Skin epidermis (tissue), 12 donors: Measurements from ENCODE around the gene TBX21.

Source experiments
- H3K27ac ChIP-seq, 21 experiments: fragments of 200-600 bp; sonication (generic) in 11 of 21; one replicate each; pipeline ENCODE4 v1.5.0; 2020; ENCODE audit warnings: mild to moderate bottlenecking in 3 of 21, inconsistent platforms in 2 of 21, moderate library complexity in 2 of 21
- H3K4me3 ChIP-seq, 7 experiments: fragments of 200-600 bp; sonication (generic) in 2 of 7; one replicate each; pipeline ENCODE4 v1.5.0; 2020; ENCODE audit warnings: inconsistent platforms in 2 of 7, mild to moderate bottlenecking in 2 of 7, moderate library complexity in 1 of 7

Gene TBX21

GRCh38 chr17:47708864-47709541 is 24.0 kb upstream of the TBX21 start:
- Histone ChIP-seq H3K4me3 (peak overlapping the region in 1 of 7 experiments; percentile 19), H3K27ac (no peak overlapping the region)

GRCh38 chr17:47709594-47709993 is 23.4 kb upstream of the TBX21 start:
- Histone ChIP-seq H3K4me3 (no peak overlapping the region), H3K27ac (no peak overlapping the region)

- no peak overlapping the region for H3K27ac ChIP-seq
- no peak overlapping the region for H3K4me3 ChIP-seq
Observed at GRCh38 chr17:47711366-47712099, 21.5 kb upstream of the TBX21 start.

GRCh38 chr17:47712330-47713023 is 20.6 kb upstream of the TBX21 start:
- Histone ChIP-seq H3K27ac (no peak overlapping the region), H3K4me3 (no peak overlapping the region)

- Histone ChIP-seq H3K27ac (no peak overlapping the region), H3K4me3 (no peak overlapping the region)
Observed at GRCh38 chr17:47713980-47714700, 18.9 kb upstream of the TBX21 start.

- Histone ChIP-seq H3K27ac (no peak overlapping the region), H3K4me3 (no peak overlapping the region)
Observed at GRCh38 chr17:47714773-47715396, 18.2 kb upstream of the TBX21 start.

GRCh38 chr17:47715669-47716325 is 17.2 kb upstream of the TBX21 start:
- Histone ChIP-seq H3K27ac (no peak overlapping the region), H3K4me3 (no peak overlapping the region)

- no peak overlapping the region for H3K4me3 ChIP-seq
- H3K27ac ChIP-seq: no peak overlapping the region
Observed at GRCh38 chr17:47716375-47716774, 16.7 kb upstream of the TBX21 start.

GRCh38 chr17:47717261-47717697 is 15.8 kb upstream of the TBX21 start:
- Histone ChIP-seq H3K27ac (no peak overlapping the region), H3K4me3 (no peak overlapping the region)

- no peak overlapping the region for H3K4me3 ChIP-seq
- H3K27ac ChIP-seq: peak overlapping the region in 1 of 21 experiments; percentile 7
Observed at GRCh38 chr17:47717979-47718621, 14.9 kb upstream of the TBX21 start.

- H3K27ac ChIP-seq: peak overlapping the region in 2 of 21 experiments; percentile 7 to 29
- H3K4me3 ChIP-seq: no peak overlapping the region
Observed at GRCh38 chr17:47718634-47719405, 14.2 kb upstream of the TBX21 start.

GRCh38 chr17:47719411-47720152 is 13.5 kb upstream of the TBX21 start:
- H3K27ac ChIP-seq: peak overlapping the region in 3 of 21 experiments; percentile 29 to 51 (median 29)
- no peak overlapping the region for H3K4me3 ChIP-seq

- Histone ChIP-seq H3K4me3 (no peak overlapping the region), H3K27ac (peak overlapping the region in 1 of 21 experiments; percentile 29)
Observed at GRCh38 chr17:47720196-47720595, 12.8 kb upstream of the TBX21 start.

- Histone ChIP-seq H3K27ac (peak overlapping the region in 2 of 21 experiments; percentile 29 to 63), H3K4me3 (no peak overlapping the region)
Observed at GRCh38 chr17:47720754-47721533, 12.1 kb upstream of the TBX21 start.

- no peak overlapping the region for H3K4me3 ChIP-seq
- peak overlapping the region in 1 of 21 experiments; percentile 63 for H3K27ac ChIP-seq
Observed at GRCh38 chr17:47721725-47722124, 11.3 kb upstream of the TBX21 start.

- Histone ChIP-seq H3K4me3 (no peak overlapping the region), H3K27ac (no peak overlapping the region)
Observed at GRCh38 chr17:47724705-47725104, 8.3 kb upstream of the TBX21 start.
